CD4-positive, alpha-beta T cell (primary cell): ENCODE measurements around the gene RIPOR1. TPM values are rescaled to one million over a fixed set of nuclear protein-coding genes. Genes with fewer than 3 reads are reported as not detected.

Source experiments
- ATAC-seq: fragments of 200-7000 bp; cut with Tn5 transposase; one replicate; pipeline ENCODE4 v1.10.0; 2022; ENCODE audit warnings: mild to moderate bottlenecking; ENCODE audit not compliant: poor library complexity
- CTCF ChIA-PET: fragments of 350-600 bp; sonication (Branson Sonifier 250); formaldehyde crosslinking; loops from one replicate; lab custom pipeline; 2021; ENCODE audit warnings: antibody characterized with exemption, inconsistent platforms; lab: Charles Lee
- POLR2A ChIA-PET: fragments of 350-600 bp; sonication (Branson Sonifier 250); formaldehyde crosslinking; loops from one replicate; lab custom pipeline; 2021; ENCODE audit warnings: antibody characterized with exemption, inconsistent platforms; lab: Charles Lee
- DNase-seq, 14 experiments: peaks; one replicate each; pipeline ENCODE4 v3.0.0-alpha.2; 2013 to 2020; ENCODE audit warnings: mixed read lengths in 2 of 14
- H3K27ac ChIP-seq, 2 donors: one replicate each; pipeline versions ENCODE4 v1.5.1 to v1.7.0; 2013; ENCODE audit warnings: low read length in 2 of 2, low read depth in 1 of 2, mild to moderate bottlenecking in 1 of 2
- H3K27me3 ChIP-seq, 2 experiments: 1 replicate in 1 of 2; 2 replicates in 1 of 2; pipeline versions ENCODE4 v1.6.1 to v1.7.0; 2013; ENCODE audit warnings: low read length in 2 of 2, control low read depth in 1 of 2, mild to moderate bottlenecking in 1 of 2, moderate library complexity in 1 of 2; ENCODE audit not compliant: insufficient read depth in 2 of 2, control insufficient read depth in 1 of 2
- H3K36me3 ChIP-seq: one replicate; pipeline ENCODE4 v1.6.1; 2013; ENCODE audit warnings: low read length, control low read depth; ENCODE audit not compliant: insufficient read depth
- H3K4me1 ChIP-seq: one replicate; pipeline ENCODE4 v1.6.1; 2013; ENCODE audit warnings: low read length, control low read depth; ENCODE audit not compliant: insufficient read depth
- H3K4me3 ChIP-seq: one replicate; pipeline ENCODE4 v1.5.1; 2013; ENCODE audit warnings: mild to moderate bottlenecking, low read length, moderate library complexity
- H3K9me3 ChIP-seq, 2 experiments: 1 replicate in 1 of 2; 2 replicates in 1 of 2; pipeline versions ENCODE4 v1.6.1 to v1.7.0; 2013; ENCODE audit warnings: low read length in 2 of 2, mild to moderate bottlenecking in 2 of 2, control low read depth in 1 of 2, moderate library complexity in 1 of 2; ENCODE audit not compliant: control insufficient read depth in 1 of 2, insufficient read depth in 1 of 2
- H3K27ac Mint-ChIP-seq: one replicate; pipeline ENCODE4 v1.8.0; 2020; ENCODE audit warnings: mixed read lengths
- H3K27me3 Mint-ChIP-seq: one replicate; pipeline ENCODE4 v1.8.0; 2021; ENCODE audit warnings: mixed read lengths
- H3K36me3 Mint-ChIP-seq: one replicate; pipeline ENCODE4 v1.8.0; 2021; ENCODE audit warnings: low read depth, mixed read lengths
- H3K4me1 Mint-ChIP-seq: one replicate; pipeline ENCODE4 v1.8.0; 2021; ENCODE audit warnings: low read depth, mixed read lengths
- H3K4me3 Mint-ChIP-seq: one replicate; pipeline ENCODE4 v1.8.0; 2020; ENCODE audit warnings: mild to moderate bottlenecking, mixed read lengths
- H3K9me3 Mint-ChIP-seq: one replicate; pipeline ENCODE4 v1.8.0; 2020; ENCODE audit warnings: mixed read lengths
- intact Hi-C, 2 experiments: fragments of 100-400 bp; cut with DNase I in 1 of 2; cut with micrococcal nuclease in 1 of 2; formaldehyde crosslinking; loops; one replicate each; pipeline versions ENCODE4 v1.15.1 to v1.9.0; 2023 to 2025; cut with DNase I, micrococcal nuclease
- total RNA-seq, 174 experiments: library from RNA in 2 of 174; stranded (reverse) in 2 of 174; gene quantifications; one replicate each; pipeline ENCODE4 v1.2.3 and lab custom pipeline; 2021 to 2026
- TF ChIP-seq, protein P1 (sequence below): fragments of 200-600 bp; IDR thresholded peaks from one replicate; pipeline ENCODE4 v1.8.0; 2022; ENCODE audit warnings: antibody characterized with exemption, mild to moderate bottlenecking

RIPOR1 gene
- total RNA-seq, 2 experiments from 2014 or later: 21.3 to 25.4 TPM

DNA sequence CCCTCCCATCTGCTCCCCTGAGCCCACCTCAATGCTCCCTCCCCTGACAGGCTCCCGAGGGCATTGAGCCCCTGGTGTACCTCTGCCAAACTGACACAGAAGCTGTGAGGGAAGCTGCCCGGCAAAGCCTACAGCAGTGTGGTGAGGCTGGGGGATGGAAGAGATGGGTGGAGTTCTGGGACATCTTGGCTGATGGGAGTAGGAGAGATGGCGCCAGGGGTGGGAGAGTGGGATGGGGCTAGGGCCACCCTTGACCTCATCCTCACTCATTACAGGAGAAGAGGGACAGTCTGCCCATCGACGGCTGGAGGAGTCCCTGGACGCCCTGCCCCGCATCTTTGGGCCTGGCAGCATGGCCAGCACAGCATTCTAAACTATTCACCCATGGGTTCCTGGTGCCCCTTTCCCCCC lies 17.5 kb downstream of the RIPOR1 start:
- ATAC-seq (no peak), DNase-seq (peak in 1 of 14 experiments; percentile 17)
- Histone ChIP-seq H3K4me1 (peaks cover 53% of the 10 kb centered on the region), H3K36me3 (peaks cover 33% of the 10 kb centered on the region), H3K27ac (peak overlapping the region; percentile 62 to 76), H3K4me3 (no peak overlapping the region), H3K27me3 (no peaks in the 10 kb centered on the region), H3K9me3 (no peaks in the 10 kb centered on the region)
- POLR2A ChIA-PET: interaction anchor here (2.2 to 6.9 kb wide), 4 partner anchors 9 to 390 kb away, joined by 6 to 358 read pairs (median 60); partner anchors contain the start of genes CARMIL2, CTCF and PSMB10
- TF ChIP-seq, protein P1, sequence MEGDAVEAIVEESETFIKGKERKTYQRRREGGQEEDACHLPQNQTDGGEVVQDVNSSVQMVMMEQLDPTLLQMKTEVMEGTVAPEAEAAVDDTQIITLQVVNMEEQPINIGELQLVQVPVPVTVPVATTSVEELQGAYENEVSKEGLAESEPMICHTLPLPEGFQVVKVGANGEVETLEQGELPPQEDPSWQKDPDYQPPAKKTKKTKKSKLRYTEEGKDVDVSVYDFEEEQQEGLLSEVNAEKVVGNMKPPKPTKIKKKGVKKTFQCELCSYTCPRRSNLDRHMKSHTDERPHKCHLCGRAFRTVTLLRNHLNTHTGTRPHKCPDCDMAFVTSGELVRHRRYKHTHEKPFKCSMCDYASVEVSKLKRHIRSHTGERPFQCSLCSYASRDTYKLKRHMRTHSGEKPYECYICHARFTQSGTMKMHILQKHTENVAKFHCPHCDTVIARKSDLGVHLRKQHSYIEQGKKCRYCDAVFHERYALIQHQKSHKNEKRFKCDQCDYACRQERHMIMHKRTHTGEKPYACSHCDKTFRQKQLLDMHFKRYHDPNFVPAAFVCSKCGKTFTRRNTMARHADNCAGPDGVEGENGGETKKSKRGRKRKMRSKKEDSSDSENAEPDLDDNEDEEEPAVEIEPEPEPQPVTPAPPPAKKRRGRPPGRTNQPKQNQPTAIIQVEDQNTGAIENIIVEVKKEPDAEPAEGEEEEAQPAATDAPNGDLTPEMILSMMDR: no peak
- CTCF ChIA-PET: interaction anchor here (1.1 to 9.6 kb wide), 7 partner anchors 10 to 126 kb away, joined by 4 to 101 read pairs (median 27); partner anchors contain the start of gene CARMIL2
- Mint-ChIP-seq H3K27ac (peak overlapping the region; percentile 92), H3K4me3 (no peak overlapping the region), H3K27me3 (no peaks in the 10 kb centered on the region), H3K4me1 (peaks cover 47% of the 10 kb centered on the region), H3K9me3 (no peaks in the 10 kb centered on the region), H3K36me3 (peaks cover 25% of the 10 kb centered on the region)
- intact Hi-C loops: loop anchor here in 1 of 2 experiments (2.0 kb wide), 1 partner anchor 123 kb away; no protein-coding TSS in a partner anchor

DNA sequence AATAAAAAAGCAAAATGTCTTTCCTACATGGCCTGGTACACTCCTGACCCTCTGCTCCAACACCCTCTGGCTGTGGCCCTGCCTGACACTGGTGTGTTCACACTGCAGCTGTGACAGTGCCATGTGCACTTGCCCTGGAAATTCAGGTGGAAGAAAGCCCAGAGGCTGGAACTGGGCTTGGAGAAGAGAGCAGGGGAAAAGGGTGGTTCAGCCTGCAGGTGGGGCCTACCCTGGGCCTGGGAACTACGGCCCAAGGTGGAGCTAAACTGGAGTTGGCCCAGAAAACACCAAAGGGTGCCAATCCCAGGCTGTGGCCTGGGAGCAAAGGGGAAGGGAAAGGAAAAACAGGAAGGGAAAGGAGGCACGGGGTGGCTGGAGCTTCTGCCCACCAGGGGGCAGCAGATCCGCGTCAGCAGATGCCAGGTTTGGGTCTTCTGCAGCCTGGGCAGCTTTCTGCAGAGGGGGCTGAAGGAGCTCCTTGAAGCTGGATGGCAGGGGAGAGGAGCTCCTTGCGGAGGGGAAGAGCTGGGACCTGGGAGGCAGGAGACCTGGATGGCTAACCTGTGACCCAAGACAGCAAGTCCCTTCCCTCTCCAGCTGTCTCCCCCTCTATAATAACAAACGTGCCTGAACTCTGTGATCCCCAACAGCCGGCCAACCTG lies 18.3 kb downstream of the RIPOR1 start:
- TF ChIP-seq, protein P1: peak; percentile 99
- H3K9me3 Mint-ChIP-seq: no peaks in the 10 kb centered on the region
- peak overlapping the region; percentile 72 for H3K4me3 Mint-ChIP-seq
- DNase-seq (peak; percentile 61 to 88 (median 72)), ATAC-seq (peak; percentile 22)
- POLR2A ChIA-PET: interaction anchor here (0.6 to 6.9 kb wide), 19 partner anchors 10 to 389 kb away, joined by 3 to 358 read pairs (median 6); partner anchors contain the start of genes ACD, ATP6V0D1, C16orf86 and CARMIL2
- peak overlapping the region; percentile 72 to 76 for H3K27ac ChIP-seq
- H3K4me1 ChIP-seq: peaks cover 51% of the 10 kb centered on the region
- H3K27ac Mint-ChIP-seq: peak overlapping the region; percentile 92
- intact Hi-C loops: loop anchor here (1.0 to 2.0 kb wide), 5 partner anchors 15 to 122 kb away; partner anchors contain the start of gene CTCF (in 2 of the 2)
- peak overlapping the region; percentile 44 for H3K4me3 ChIP-seq
- peaks cover 50% of the 10 kb centered on the region for H3K4me1 Mint-ChIP-seq
- peaks cover 25% of the 10 kb centered on the region for H3K36me3 ChIP-seq
- H3K27me3 ChIP-seq: no peaks in the 10 kb centered on the region
- no peaks in the 10 kb centered on the region for H3K9me3 ChIP-seq
- no peaks in the 10 kb centered on the region for H3K27me3 Mint-ChIP-seq
- CTCF ChIA-PET: interaction anchor here (0.6 to 9.6 kb wide), 29 partner anchors 9 to 270 kb away, joined by 3 to 119 read pairs (median 4); partner anchors contain the start of genes ATP6V0D1, CARMIL2 and CTCF
- peaks cover 27% of the 10 kb centered on the region for H3K36me3 Mint-ChIP-seq

DNA sequence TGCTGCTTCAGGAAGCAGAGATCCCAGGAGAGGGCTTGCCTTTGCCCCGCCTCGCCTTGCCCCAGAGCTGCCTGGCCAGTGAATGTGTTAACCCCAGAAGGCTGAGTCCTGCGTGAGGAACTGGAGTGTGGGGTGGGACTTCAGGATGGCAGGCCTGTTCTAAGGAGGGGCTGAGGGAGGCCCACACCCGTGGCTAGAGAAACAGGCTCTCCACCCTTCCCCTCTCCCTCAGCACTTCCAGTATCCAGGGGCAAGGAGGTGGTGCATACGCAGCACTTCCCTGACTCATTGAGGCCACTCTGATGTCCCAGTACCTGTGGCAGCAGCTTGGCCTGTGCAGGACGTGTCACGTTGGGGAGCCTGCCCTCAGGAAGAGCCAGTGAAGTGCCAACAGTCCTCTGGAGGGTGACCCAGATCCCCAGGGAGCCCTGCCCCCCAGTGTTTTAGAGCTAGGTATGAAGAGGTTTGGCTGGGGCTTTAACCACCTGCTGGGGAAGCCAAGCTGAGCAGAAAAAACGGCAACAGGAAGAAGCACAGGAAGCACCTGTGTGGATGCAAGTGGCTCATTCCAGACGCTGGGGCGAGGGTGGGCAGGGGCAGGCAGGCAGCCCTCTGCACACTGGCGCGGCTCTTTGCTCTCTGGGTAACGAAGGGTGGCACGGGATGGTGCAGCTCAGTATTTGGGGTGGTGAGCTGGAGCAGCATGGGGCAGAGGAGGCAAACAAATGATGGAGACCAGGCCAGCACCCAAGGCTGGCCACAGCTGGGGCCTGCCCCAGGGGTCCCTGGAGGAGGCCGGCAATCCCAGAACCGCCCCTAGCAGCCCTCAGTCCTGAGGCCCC lies 19.0 kb downstream of the RIPOR1 start:
- H3K4me1 ChIP-seq: peaks cover 49% of the 10 kb centered on the region
- Mint-ChIP-seq H3K27ac (peak overlapping the region; percentile 92), H3K4me1 (peaks cover 50% of the 10 kb centered on the region), H3K36me3 (peaks cover 23% of the 10 kb centered on the region), H3K4me3 (peak overlapping the region; percentile 75), H3K9me3 (no peaks in the 10 kb centered on the region), H3K27me3 (no peaks in the 10 kb centered on the region)
- H3K27ac ChIP-seq: peak overlapping the region; percentile 72 to 76
- peaks cover 21% of the 10 kb centered on the region for H3K36me3 ChIP-seq
- ATAC-seq (peak; percentile 80), DNase-seq (peak in 12 of 14 experiments; percentile 45 to 80 (median 70))
- H3K9me3 ChIP-seq: no peaks in the 10 kb centered on the region
- intact Hi-C loops: loop anchor here (1.0 to 2.0 kb wide), 5 partner anchors 15 to 121 kb away; partner anchors contain the start of gene CTCF (in 2 of the 2)
- TF ChIP-seq, protein P1: no peak
- ChIA-PET POLR2A (interaction anchor here (0.6 to 6.9 kb wide), 19 partner anchors 11 to 389 kb away, joined by 3 to 358 read pairs (median 6); partner anchors contain the start of genes ACD, ATP6V0D1, C16orf86 and CARMIL2), CTCF (interaction anchor here (0.6 to 9.6 kb wide), 28 partner anchors 8 to 269 kb away, joined by 3 to 119 read pairs (median 4); partner anchors contain the start of genes ATP6V0D1, CARMIL2 and CTCF)
- no peaks in the 10 kb centered on the region for H3K27me3 ChIP-seq
- H3K4me3 ChIP-seq: peak overlapping the region; percentile 44
